HG03460 (cell line): ENCODE data around the gene MEIS3.

Experiments
- ATAC-seq: cut with Tn5 transposase; IDR thresholded peaks from one replicate; pipeline ENCODE4 v1.9.1; 2021; ENCODE audit not compliant: unreplicated experiment

MEIS3 gene

DNA sequence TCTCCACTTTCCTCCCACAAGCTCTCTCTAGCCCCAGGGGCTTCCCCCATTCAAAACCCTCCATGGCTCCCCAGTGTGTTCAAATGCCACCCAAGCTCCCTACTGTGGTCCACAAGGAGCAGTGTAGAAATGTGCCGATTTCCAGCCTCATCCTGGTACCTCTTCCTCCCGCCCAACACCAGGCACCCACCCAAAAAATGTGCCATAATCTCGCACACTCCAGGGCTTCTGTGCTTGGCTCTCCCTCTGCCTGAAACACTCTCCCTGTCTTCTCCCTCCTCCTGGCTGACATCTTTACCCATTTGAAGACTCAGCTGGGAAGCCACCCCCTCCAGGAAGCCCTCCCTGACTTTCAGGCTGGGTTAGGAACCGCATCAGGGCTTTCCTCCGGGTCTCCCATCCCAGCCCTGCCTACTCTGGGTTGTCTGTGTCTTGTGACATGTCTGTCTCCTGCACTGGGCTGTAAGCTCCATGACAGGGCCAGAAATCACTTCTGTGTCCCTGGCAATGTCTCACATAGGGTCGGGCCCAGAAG is 16.6 kb upstream of the MEIS3 start:
- ATAC-seq = no peak

GRCh38 chr19:47435196-47435595 is 15.9 kb upstream of the MEIS3 start:
- ATAC-seq = no peak

DNA sequence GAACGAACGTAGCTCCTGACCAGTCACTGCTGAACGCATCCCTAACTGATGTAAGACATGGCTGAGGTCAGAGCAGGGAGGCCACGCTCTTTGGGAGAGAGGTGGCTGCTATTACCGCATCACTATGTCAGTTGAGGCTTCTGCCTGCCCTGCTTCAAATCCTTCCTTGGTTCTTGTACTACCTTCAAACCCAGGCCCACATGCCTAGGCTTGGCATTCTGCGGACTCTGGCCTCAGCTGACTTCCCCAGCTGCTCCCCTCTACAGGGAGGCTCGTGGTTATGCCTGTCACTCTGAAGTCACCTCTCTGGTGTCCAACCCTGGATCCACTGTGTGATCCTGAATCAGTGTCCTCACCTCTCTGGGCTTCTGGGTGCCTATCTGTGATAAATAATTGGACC is 14.8 kb upstream of the MEIS3 start:
- ATAC-seq = no peak

- no peak for ATAC-seq
These were observed 13.8 kb upstream of the MEIS3 start for GRCh38 chr19:47433121-47433520.

- no peak for ATAC-seq
These were observed 13.2 kb upstream of the MEIS3 start for GRCh38 chr19:47432499-47432898.

- no peak for ATAC-seq
These were observed 12.8 kb upstream of the MEIS3 start for GRCh38 chr19:47432091-47432490.

GRCh38 chr19:47430041-47430802 is 10.9 kb upstream of the MEIS3 start:
- ATAC-seq = no peak

DNA sequence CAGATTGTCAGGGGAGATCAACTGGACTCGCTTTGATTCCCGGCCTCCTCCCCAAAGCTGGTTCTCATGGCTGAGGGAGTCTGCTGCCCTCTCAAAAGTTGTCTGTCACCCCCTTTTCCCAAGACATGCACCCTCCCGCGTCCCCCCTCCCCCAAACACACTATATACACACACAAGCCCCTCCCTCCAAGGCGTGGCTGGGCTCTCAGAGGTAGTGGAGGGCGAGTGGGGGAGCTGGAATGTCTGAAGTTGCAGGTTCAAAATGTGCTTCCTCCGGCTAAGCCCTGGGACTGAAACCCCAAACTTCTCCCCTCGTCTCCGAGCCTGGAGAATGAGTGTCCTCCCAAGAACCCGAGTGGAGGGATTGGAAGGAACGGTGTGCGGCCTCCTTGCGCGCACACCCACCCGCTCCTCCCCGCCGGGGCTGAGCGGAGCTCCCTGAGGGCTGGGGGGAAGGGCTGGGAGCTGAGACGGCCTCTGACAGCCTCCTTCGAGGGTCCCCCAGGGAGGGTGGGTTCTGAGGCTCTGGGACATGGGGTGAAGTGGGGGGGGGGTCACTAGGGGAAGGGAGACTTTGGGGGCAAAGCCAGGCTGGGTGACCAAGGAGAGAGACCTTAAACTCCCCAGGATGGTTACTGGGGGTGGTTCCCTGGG is 9.9 kb upstream of the MEIS3 start:
- no peak for ATAC-seq

DNA sequence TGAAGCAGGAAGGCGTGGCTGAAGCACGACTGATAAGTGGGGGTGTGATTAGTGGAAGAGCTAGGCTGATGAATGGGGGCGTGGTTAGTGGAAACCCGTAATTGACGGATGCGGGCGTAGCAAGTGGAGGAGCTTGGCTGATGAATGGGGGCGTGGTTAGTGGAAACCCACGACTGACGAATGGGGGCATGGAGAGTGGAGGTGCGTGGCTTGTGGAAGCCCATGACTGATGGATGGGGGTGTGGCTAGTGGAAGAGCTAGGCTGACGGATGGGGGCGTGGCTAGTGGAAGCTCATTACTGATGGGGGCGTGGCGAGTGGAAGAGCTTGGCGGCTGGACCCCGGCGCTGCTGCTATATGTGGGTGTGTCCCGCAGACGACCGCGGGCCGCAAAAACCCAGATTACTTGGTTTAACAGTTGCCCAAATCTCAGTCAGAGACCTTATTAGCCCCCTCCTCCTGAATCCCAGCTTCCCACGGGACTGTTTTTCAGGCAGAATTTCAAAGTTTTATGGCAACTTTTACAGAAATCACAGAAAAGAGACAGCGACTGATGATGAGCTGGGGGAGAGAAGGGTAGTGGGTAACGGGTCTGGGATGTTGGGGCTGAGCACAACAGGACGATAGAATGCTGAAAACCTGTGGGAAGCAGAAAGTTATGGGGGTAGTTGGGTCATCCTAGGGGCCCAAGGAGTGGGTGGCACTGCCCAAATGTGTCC is 9.0 kb upstream of the MEIS3 start:
- no peak for ATAC-seq

- ATAC-seq = no peak
These were observed 8.2 kb upstream of the MEIS3 start for GRCh38 chr19:47427241-47428176.

GRCh38 chr19:47423203-47423882 is 4.0 kb upstream of the MEIS3 start:
- no peak for ATAC-seq

DNA sequence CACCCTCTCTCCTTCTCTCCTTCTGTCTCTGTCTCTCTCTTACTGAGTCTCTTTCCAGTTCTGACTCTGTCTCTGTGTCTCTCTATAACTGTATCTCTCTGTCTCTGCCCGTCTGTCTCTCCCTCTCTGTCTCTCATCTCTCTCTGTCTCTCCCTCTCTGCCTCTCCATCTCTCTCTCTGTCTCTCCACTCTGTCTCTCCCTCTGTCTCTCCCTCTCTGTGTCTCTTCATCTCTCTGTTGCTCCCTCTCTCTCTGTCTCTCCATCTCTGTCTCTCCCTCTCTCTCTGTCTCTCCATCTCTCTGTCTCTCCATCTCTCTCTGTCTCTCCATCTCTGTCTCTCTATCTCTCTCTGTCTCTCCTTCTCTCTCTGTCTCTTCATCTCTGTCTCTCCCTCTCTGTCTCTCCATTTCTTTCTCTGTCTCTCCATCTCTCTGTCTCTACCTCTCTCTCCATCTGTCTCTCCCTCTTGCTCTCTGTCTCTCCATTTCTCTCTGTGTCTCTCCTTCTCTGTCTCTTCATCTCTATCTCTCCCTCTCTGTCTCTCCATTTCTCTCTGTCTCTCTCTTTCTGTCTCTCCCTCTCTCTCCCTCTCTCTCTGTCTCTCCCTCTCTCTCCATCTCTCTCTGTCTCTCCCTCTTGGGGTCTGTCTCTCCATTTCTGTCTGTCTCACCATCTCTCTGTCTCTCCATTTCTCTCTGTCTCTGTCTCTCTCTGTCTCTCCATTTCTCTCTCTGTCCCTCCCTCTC is 3.3 kb upstream of the MEIS3 start:
- ATAC-seq = no peak

GRCh38 chr19:47421844-47422395 is 2.6 kb upstream of the MEIS3 start:
- ATAC-seq = no peak

DNA sequence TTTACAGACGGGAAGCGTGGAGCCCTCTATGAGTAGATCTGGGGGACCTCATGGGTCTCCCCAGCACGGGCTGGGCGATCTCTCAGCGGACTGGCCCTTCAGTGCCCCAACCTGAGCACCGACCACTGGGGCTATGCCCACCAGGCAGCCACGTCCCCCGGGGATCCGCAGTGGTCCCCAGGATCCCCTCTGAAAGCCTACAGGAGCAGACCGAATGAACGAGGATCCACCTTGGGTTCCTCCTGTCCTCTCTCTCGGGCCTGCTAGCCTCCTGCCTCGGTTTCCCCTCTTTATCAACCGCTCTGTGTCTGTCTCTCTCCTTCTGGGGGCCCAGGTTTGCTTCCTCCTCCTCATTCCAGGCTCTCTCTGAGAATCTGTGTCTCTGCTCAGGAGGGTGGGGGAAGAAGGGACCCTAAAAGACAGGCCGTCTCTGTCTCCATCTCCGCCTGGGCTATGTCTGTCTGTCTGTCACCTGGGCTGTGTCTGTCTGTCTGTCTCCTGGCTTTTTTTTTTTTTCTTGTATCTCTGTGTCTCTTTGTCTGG is 2.0 kb upstream of the MEIS3 start:
- no peak for ATAC-seq

DNA sequence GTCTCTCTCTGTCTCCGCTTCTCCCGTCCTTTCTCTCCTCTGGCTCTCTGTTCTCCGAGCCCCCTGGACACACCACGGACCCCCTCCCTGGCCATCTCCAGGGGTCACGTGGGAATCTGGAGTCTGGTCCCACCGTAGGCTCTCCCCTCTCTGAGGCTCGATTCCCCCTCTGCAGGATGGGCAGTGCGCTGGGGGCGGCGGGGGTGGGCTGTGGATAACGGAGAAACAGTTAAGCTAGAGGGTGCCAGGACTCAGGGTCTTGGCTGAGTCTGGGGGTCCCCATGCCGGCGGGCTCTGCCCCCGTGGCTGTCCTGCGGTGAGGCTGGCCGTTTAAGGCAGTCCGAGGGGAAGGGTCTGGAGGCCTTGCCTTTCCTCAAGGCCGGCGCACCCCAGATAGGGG is 462 bp upstream of the MEIS3 start:
- no peak for ATAC-seq

GRCh38 chr19:47418692-47419029 is 666 bp downstream of the MEIS3 start:
- ATAC-seq = no peak

- no peak for ATAC-seq
These were observed 1.3 kb downstream of the MEIS3 start for GRCh38 chr19:47417746-47418691.
